H1 (cell line): Measurements from ENCODE around the gene KRTAP4-7. TPM values are rescaled to one million over a fixed set of nuclear protein-coding genes. Genes with fewer than 3 reads are reported as not detected.

Experiments used
- CTCF ChIA-PET: fragments of 300-600 bp; sonication (Branson Sonifier 250); formaldehyde crosslinking; loops from one replicate; lab custom pipeline; 2021; ENCODE audit not compliant: partially characterized antibody; lab: Charles Lee
- POLR2A ChIA-PET: fragments of 300-600 bp; sonication (Branson Sonifier 250); formaldehyde crosslinking; loops from one replicate; lab custom pipeline; 2021; ENCODE audit warnings: inconsistent platforms; ENCODE audit not compliant: partially characterized antibody; lab: Charles Lee
- DNase-seq, 2 experiments: peaks; one replicate each; pipeline versions ENCODE4 v3.0.0 to v3.0.0-alpha.2; 2010 to 2022; ENCODE audit warnings: low spot score in 2 of 2, low read depth in 1 of 2, mixed read lengths in 1 of 2
- FAIRE-seq: peaks from 2 replicates; lab custom pipeline; 2011; peaks lifted over from hg19 to GRCh38; lab: Jason Lieb, UNC
- H2AFZ ChIP-seq: 2 replicates; pipeline ENCODE4 v1.8.1; 2012; ENCODE audit warnings: low read length, inconsistent platforms
- H2AK5ac ChIP-seq: 2 replicates; pipeline ENCODE4 v1.6.1; 2013; ENCODE audit warnings: low read depth, low read length
- H2BK120ac ChIP-seq: replicated peaks from 2 replicates; pipeline ENCODE3; 2013; ENCODE audit warnings: low read depth, low read length, inconsistent platforms
- H2BK12ac ChIP-seq: 2 replicates; pipeline ENCODE4 v1.6.1; 2013; ENCODE audit warnings: low read depth, low read length
- H2BK15ac ChIP-seq: 2 replicates; pipeline ENCODE4 v1.6.1; 2013; ENCODE audit warnings: low read length
- H2BK20ac ChIP-seq: 2 replicates; pipeline ENCODE4 v1.6.1; 2013; ENCODE audit warnings: low read length
- H2BK5ac ChIP-seq: 2 replicates; pipeline ENCODE4 v1.6.1; 2013; ENCODE audit warnings: low read depth, low read length
- H3K14ac ChIP-seq: 2 replicates; pipeline ENCODE4 v1.6.1; 2013; ENCODE audit warnings: inconsistent platforms; ENCODE audit not compliant: insufficient read length
- H3K18ac ChIP-seq: 2 replicates; pipeline ENCODE4 v1.6.1; 2013; ENCODE audit warnings: low read length; ENCODE audit errors: extremely low read depth
- H3K23ac ChIP-seq: 2 replicates; pipeline ENCODE4 v1.6.1; 2013; ENCODE audit warnings: inconsistent platforms; ENCODE audit not compliant: insufficient read length
- H3K23me2 ChIP-seq: 2 replicates; pipeline ENCODE4 v1.6.1; 2013; ENCODE audit warnings: low read depth, low read length
- H3K27ac ChIP-seq: 2 replicates; pipeline ENCODE4 v1.6.1; 2011; ENCODE audit warnings: low read depth, low read length, inconsistent platforms
- H3K27me3 ChIP-seq, 4 experiments: replicated peaks in 1 of 4; 1 replicate in 1 of 4; 2 replicates in 3 of 4; pipeline versions ENCODE4 v1.6.1 to v1.8.1; 2011 to 2013; ENCODE audit warnings: low read length in 3 of 4, mild to moderate bottlenecking in 3 of 4, inconsistent platforms in 2 of 4, mixed read lengths in 2 of 4, moderate library complexity in 1 of 4; ENCODE audit not compliant: control insufficient read depth in 3 of 4, insufficient read depth in 3 of 4; ENCODE audit errors: extremely low read depth in 1 of 4
- H3K36me3 ChIP-seq, 4 experiments: 2 replicates each; pipeline versions ENCODE4 v1.6.1 to v1.8.1; 2011 to 2013; ENCODE audit warnings: mild to moderate bottlenecking in 4 of 4, low read length in 3 of 4, moderate library complexity in 2 of 4, control low read depth in 1 of 4, inconsistent platforms in 1 of 4; ENCODE audit not compliant: insufficient read depth in 4 of 4, control insufficient read depth in 2 of 4
- H3K4ac ChIP-seq: replicated peaks from 2 replicates; pipeline ENCODE3; 2013; ENCODE audit warnings: low read length, low read depth, mixed read lengths, inconsistent platforms; ENCODE audit not compliant: insufficient read length
- H3K4me1 ChIP-seq, 4 experiments: replicated peaks in 1 of 4; 1 replicate in 1 of 4; 2 replicates in 3 of 4; pipeline versions ENCODE4 v1.6.1 to v1.8.1; 2011 to 2013; ENCODE audit warnings: low read length in 3 of 4, inconsistent platforms in 2 of 4, mixed read lengths in 1 of 4; ENCODE audit not compliant: insufficient read depth in 4 of 4, control insufficient read depth in 3 of 4
- H3K4me2 ChIP-seq, 2 experiments: 2 replicates each; pipeline versions ENCODE4 v1.6.1 to v1.8.1; 2011 to 2013; ENCODE audit warnings: low read depth in 2 of 2, low read length in 2 of 2, control low read depth in 1 of 2, inconsistent platforms in 1 of 2, mild to moderate bottlenecking in 1 of 2; ENCODE audit not compliant: insufficient read depth in 1 of 2
- H3K4me3 ChIP-seq, 4 experiments: fragments of 200-600, 300-600 bp in 1 of 4; sonication (generic), shearing (Covaris generic), sonication (Bioruptor Twin) in 1 of 4; 2 replicates each; pipeline versions ENCODE4 v1.5.1 to v1.8.1; 2011 to 2016; ENCODE audit warnings: low read length in 4 of 4, low read depth in 3 of 4, control low read depth in 2 of 4, inconsistent platforms in 2 of 4, mild to moderate bottlenecking in 2 of 4, mixed read lengths in 1 of 4, moderate library complexity in 1 of 4; ENCODE audit not compliant: insufficient read depth in 2 of 4; ENCODE audit errors: extremely low read depth in 1 of 4
- H3K56ac ChIP-seq: replicated peaks from 2 replicates; pipeline ENCODE3; 2013; ENCODE audit warnings: low read depth, mild to moderate bottlenecking, mixed read lengths, low read length, inconsistent platforms; ENCODE audit not compliant: insufficient read length
- H3K79me1 ChIP-seq: 2 replicates; pipeline ENCODE4 v1.6.1; 2013; ENCODE audit warnings: low read depth, low read length, control low read depth
- H3K79me2 ChIP-seq, 2 experiments: 2 replicates each; pipeline versions ENCODE4 v1.6.1 to v1.8.1; 2012 to 2013; ENCODE audit warnings: low read length in 2 of 2, mild to moderate bottlenecking in 2 of 2, inconsistent platforms in 1 of 2; ENCODE audit not compliant: insufficient read depth in 2 of 2, control insufficient read depth in 1 of 2
- H3K9ac ChIP-seq, 4 experiments: replicated peaks in 1 of 4; 1 replicate in 1 of 4; 2 replicates in 3 of 4; pipeline versions ENCODE4 v1.6.1 to v1.8.1; 2011 to 2013; ENCODE audit warnings: low read depth in 3 of 4, low read length in 3 of 4, control low read depth in 2 of 4, mild to moderate bottlenecking in 2 of 4, moderate library complexity in 2 of 4, inconsistent platforms in 1 of 4; ENCODE audit errors: extremely low read depth in 1 of 4
- H3K9me3 ChIP-seq, 2 experiments: 2 replicates each; pipeline versions ENCODE4 v1.6.1 to v1.8.1; 2012 to 2013; ENCODE audit warnings: mild to moderate bottlenecking in 2 of 2, moderate library complexity in 2 of 2, control low read depth in 1 of 2, inconsistent platforms in 1 of 2, low read depth in 1 of 2, low read length in 1 of 2, mixed read lengths in 1 of 2; ENCODE audit not compliant: insufficient read depth in 2 of 2
- H4K20me1 ChIP-seq, 2 experiments: replicated peaks in 1 of 2; 2 replicates each; pipeline versions ENCODE3 to v1.8.1; 2011 to 2013; ENCODE audit warnings: inconsistent platforms in 2 of 2, low read length in 2 of 2, mild to moderate bottlenecking in 1 of 2; ENCODE audit not compliant: insufficient read depth in 2 of 2, control insufficient read depth in 1 of 2
- H4K5ac ChIP-seq: 2 replicates; pipeline ENCODE4 v1.6.1; 2013; ENCODE audit warnings: low read length, low read depth, mixed read lengths, inconsistent platforms; ENCODE audit not compliant: insufficient read length
- H4K8ac ChIP-seq: 2 replicates; pipeline ENCODE4 v1.8.0; 2013; ENCODE audit warnings: mild to moderate bottlenecking, moderate library complexity, low read length, inconsistent platforms; ENCODE audit not compliant: insufficient read depth; ENCODE audit errors: extremely low read depth
- H4K91ac ChIP-seq: replicated peaks from 2 replicates; pipeline ENCODE3; 2013; ENCODE audit warnings: low read length, mixed read lengths, inconsistent platforms; ENCODE audit not compliant: insufficient read length
- CHD7 ChIP-seq: fragments of 300-600 bp; sonication (generic); IDR thresholded peaks from 2 replicates; pipeline ENCODE4 v1.7.1; 2012; ENCODE audit warnings: low read length, moderate library complexity, mild to moderate bottlenecking, inconsistent platforms; ENCODE audit not compliant: insufficient replicate concordance
- polyA plus RNA-seq, 7 experiments: library from polyadenylated mRNA; depleted of rRNA in 3 of 7; stranded (reverse) in 5 of 7; unstranded in 2 of 7; fragments of >200 nt in 5 of 7; fragments of 200-250 nt in 2 of 7; gene quantifications; 1 replicate in 5 of 7; 2 replicates in 1 of 7; 4 replicates in 1 of 7; pipeline versions ENCODE4 v1.2.1 to v1.2.3, GENCODE V29; 2011 to 2013; ENCODE audit warnings: missing spikeins in 2 of 7, mixed read lengths in 2 of 7
- total RNA-seq: library from RNA; stranded (reverse); fragmentation: NEBNext Ultra II Directional; extraction: Animal tissue kit (Norgen Biotek cat#: 25700); gene quantifications from 2 replicates; pipeline ENCODE4 v1.2.1, GENCODE V29; 2021

KRTAP4-7 gene
- total and polyA plus RNA-seq, 2 of the 8 experiments (the other 6 are each of a cell fraction or from before 2014, with no cell fraction given), result not detected

- H2AFZ ChIP-seq, result no peak overlapping the region
- H2AK5ac ChIP-seq, result no peak overlapping the region
- no peak overlapping the region for H4K5ac ChIP-seq
- no peak overlapping the region for H2BK15ac ChIP-seq
- no peak overlapping the region for H3K56ac ChIP-seq
- CTCF ChIA-PET, result no interaction called here
- H3K4me1 ChIP-seq, result no peaks in the 10 kb centered on the region
- no peak overlapping the region for H3K27ac ChIP-seq
- H3K4ac ChIP-seq, result no peak overlapping the region
- H3K14ac ChIP-seq, result no peak overlapping the region
- no peak overlapping the region for H3K18ac ChIP-seq
- DNase-seq, result no peak
- no peaks in the 10 kb centered on the region for H3K9me3 ChIP-seq
- no peaks in the 10 kb centered on the region for H3K36me3 ChIP-seq
- H3K27me3 ChIP-seq, result no peaks in the 10 kb centered on the region
- H3K23ac ChIP-seq, result no peak overlapping the region
- H4K91ac ChIP-seq, result no peak overlapping the region
- H4K20me1 ChIP-seq, result no peaks in the 10 kb centered on the region
- H2BK12ac ChIP-seq, result no peak overlapping the region
- H2BK120ac ChIP-seq, result no peak overlapping the region
- POLR2A ChIA-PET, result no interaction called here
- H3K9ac ChIP-seq, result no peak overlapping the region
- no peaks in the 10 kb centered on the region for H3K79me2 ChIP-seq
- H4K8ac ChIP-seq, result no peak overlapping the region
- H3K4me3 ChIP-seq, result no peak overlapping the region
- no peak overlapping the region for H2BK20ac ChIP-seq
- H3K79me1 ChIP-seq, result no peaks in the 10 kb centered on the region
- H2BK5ac ChIP-seq, result no peak overlapping the region
- H3K23me2 ChIP-seq, result no peaks in the 10 kb centered on the region
- no peak overlapping the region for H3K4me2 ChIP-seq
- no peak for FAIRE-seq
- no peak for TF ChIP-seq CHD7
Measured at GRCh38 chr17:41067281-41067680, 16.7 kb upstream of the KRTAP4-7 start.
